HL-60/S4 (cell line): Measurements from ENCODE around the gene ATG13.

ENCODE experiments used
- in situ Hi-C: fragments of 300-500 bp; cut with MboI; formaldehyde crosslinking; loops from 2 replicates; pipeline ENCODE4 v1.14.3; 2022; ENCODE audit warnings: low sequenced_read_pairs

Gene ATG13

DNA sequence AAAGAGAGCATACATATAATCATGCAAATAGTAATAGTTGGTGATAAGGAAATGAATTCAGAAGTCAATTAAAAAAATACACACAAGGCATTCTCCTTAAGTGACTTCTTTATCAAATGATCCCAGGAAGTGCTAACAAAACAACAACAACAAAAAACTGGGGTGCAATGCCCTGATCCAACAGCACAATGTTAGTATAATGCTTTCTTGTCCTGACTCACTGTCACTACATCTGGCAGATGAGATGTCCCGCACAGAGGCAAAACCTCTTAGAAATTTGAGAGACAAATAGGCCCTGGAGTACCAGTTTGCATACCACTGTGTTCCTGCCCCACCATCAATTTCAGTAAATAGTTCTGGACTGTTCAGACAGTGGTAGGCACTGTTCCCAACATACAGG lies 12.6 kb upstream of the ATG13 start:
- in situ Hi-C loops, result no loop called here

DNA sequence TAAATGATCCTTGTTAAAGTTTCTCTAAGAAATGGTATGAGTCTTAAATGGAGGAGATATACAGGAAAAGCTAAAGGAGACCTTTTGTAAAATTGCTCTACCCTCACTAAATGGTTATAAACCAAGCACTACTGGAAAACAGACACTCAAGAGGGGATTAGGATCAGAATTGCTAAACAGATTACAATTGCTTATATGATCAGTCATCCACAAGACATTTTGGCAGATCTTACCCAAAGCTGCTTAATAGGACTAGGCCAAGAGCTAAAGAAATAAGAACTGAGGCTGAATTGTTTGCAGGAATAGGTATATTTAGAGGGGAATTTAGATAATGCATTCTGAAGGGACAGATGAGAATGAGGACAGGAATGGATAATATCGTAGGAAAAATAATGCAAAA lies 9.8 kb upstream of the ATG13 start:
- in situ Hi-C loops, result no loop called here

DNA sequence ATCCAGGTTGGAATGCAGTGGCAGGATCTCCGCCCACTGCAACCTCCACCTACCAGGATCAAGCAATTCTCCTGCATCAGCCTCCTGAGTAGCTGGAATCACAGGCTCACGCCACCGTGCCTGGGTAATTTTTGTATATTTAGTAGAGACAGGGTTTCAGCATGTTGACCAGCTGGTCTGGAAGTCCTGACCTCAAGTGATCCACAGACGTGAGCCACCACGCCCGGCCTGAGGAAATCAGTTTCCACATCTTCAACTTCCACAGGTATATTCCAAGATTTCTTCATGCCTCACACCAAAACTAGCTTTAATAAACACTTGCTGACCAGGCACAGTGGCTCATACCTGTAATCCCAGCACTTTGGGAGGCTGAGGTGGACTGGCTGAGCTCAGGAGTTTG lies 8.0 kb upstream of the ATG13 start:
- in situ Hi-C loops, result no loop called here

DNA sequence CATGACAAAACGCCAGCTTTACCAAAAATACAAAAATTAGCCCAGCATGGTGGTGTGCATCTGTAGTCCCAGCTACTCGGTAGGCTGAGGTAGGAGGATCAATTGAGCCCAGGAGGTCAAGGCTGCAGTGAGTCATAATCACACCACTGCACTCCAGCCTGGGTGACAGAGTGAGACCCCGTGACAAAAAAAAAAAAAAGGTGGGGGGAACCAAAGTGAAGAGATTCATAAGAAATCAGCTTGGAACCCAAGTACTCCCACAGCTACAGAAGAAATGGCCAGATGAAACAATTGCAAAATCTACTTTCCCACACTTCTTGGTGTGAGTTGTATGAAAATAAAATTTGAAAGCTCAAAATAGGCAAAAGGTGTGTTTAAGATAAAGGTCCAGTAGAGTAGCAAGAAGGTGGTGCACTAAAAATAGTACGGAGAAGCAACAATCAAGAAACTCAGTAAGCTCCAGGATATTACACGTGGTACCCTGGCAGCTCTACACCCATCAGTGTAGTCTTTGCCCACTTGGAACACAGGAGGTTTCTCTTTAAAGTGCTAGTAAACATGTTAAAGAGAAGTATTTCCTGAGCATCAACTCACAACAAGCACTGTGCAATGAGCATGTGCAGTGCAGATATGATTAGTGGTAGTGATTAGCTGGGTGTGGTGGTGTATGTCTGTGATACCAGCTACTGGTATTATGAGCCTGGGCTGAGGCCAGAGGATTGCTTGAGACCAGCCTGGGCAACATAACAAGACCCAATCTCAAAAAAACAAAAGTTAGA lies 5.6 kb upstream of the ATG13 start:
- in situ Hi-C loops, result no loop called here

DNA sequence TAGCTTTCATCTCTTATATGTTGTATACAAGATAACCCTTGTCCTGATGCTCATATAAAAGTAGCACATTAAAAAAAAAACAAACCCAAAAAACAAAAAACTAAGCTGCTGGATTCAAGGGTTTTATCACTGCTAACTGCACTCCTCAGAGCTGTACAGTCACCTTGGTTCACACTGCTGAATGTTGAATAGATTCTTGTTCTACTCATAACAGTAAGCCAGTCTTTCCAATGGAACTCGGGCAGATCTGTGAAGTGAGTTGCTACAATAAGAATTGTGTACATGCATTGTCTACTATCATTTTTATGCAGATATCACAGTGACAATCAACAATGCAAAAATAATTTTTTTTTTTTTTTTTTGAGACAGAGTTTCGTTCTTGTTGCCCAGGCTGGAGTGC lies 5.0 kb upstream of the ATG13 start:
- in situ Hi-C loops, result no loop called here

DNA sequence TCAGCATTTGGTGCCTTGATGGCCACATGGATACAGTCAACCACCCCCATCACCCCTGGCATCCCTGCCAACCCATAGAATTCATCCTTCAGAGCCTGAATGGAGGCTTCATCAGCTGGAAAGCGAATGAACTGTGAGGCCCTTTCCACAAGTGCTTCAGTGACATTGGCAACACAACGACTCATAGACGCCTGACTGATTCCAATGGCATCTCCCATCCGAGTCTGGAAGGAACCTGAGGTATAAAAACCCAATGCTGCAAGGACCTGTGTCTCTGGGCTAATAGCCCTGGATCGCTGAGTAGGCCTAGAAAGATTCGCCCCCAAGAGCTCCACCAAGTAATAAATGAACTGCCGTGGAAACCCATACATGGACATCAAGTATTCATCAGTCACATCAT lies 1.6 kb upstream of the ATG13 start:
- in situ Hi-C loops, result no loop called here

DNA sequence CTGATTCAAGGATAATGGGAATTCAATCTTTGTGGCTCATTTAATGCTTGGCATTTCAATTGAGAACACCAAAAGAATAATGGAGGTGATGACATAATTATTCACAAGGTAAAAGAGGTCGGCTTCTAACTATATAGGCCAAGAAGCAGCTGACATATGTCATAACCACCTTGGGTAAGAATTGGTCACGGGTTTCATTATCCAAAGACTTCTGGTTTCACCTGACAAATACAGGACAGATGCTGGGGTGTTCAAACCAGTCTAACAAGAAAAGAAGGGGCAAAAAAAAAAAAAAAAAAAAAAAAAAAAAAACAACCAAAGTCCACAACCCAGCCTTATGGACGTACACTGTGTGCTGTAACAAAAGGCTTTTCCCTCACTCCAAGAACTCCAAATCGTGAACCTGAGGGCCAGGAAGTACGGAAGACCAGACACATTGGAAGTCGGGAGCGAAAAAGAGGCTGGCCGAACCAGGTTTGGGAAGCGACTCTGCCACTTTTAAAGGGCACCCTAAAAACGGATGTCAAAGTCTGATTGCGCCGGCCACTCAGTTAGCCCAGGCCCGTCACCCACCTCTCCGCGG lies 711 bp upstream of the ATG13 start:
- in situ Hi-C loops, result no loop called here

DNA sequence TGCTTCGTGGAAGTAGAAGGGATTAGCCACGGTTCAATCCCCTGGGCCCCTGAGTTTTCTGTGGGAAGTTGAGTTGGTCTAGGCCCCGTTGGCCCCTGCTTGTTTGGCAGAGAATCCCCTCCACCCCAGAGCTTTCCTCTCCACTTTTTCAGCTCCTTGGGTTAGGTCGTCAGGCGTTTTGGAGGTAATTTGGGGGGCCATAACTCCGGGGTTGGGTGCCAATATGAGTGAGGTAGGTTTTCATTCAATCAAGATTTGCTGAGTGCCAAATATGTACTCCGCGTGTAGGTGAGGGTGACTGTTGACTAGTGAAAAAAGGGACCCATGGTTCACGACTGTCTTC lies 590 bp downstream of the ATG13 start:
- in situ Hi-C loops, result no loop called here

DNA sequence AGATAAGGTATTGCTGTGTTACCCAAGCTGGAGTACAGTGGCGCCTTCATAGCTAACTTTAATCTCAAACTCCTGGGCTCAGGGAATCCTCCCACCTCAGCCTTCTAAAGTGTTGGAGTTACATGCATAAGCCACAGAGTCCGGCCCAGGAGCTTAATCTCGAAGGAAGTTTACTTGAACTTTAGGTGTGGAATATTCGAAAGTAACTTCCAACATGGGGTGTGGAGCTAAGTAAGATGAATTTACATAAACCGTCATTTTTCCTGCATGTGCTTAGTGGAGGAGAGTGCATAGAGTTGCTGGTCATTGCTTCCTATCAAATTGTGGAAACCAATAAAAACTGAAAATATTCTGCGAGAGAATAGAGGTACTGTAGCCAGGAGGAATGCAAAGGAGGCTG lies 1.5 kb downstream of the ATG13 start:
- in situ Hi-C loops, result no loop called here

DNA sequence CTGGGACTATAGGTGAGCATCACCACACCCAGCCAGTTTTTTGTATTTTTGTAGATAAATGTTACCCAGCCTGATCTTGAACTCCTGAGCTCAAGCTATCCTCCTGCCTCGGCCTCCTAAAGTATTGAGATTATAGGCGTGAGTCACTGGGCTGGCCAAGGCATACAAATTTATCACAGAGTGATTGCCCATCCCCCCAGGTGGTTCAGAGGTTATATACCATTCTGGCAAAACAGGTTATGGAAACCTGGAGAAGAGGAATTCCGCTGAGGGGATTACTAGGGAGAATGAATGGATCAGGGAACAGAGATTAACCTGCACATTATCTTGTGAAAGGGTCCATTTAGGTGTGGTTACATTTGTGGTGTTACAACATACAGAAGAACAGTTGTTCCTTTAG lies 8.1 kb downstream of the ATG13 start:
- in situ Hi-C loops, result no loop called here

DNA sequence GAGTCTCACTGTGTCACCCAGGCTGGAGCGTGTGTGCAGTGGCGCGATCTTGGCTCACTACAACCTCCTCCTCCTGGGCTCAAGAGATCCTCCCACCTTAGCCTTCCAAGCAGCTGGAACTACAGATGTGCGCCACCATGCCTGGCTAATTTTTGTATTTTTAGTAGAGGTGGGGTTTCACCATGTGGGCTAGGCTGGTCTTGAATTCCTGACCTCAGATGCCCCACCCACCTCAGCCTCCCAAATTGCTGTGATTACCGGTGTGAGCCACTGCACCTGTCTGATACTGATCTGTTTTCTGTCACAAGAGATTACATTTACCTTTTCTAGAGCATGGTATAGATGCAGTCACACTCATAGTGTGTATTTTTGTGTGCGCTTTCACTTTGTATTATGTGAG lies 11.6 kb downstream of the ATG13 start:
- in situ Hi-C loops, result no loop called here

DNA sequence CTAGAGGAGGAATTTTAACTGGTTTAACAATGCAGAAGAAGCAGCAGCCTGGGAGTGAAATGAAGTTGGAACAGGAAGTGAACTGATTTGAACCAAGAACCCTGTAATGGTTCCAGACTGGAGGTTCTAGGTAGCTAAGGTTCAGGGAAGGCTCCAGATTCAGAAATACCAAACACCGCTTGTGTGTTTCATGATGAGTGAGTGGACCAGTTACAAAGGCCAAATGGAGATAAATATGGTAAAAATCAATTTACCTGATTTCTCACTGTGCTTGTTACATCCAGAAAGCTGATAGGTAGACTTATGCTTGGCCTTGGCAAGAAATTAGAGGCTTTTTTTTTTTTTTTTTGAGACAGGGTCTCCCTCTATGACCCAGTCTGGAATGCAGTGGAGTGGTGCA lies 12.9 kb downstream of the ATG13 start:
- in situ Hi-C loops, result no loop called here

DNA sequence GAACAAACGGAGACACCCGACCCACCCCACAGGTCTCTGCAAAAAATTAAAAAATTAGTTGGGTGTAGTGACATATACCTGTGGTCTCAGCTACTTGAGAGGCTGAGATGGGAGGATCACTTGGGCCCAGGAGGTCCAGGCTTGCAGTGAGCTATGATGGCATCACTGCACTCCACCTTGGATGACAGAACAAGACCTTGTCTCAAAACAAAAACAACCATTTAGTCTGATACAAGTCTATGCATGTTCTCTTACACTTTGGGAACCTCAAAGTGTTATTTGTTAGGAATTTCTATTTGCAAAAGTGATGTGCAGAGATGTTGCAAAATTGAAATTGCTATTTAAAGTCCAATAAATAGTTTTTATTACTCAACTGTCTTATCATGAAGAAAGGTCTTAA lies 14.3 kb downstream of the ATG13 start:
- in situ Hi-C loops, result no loop called here

DNA sequence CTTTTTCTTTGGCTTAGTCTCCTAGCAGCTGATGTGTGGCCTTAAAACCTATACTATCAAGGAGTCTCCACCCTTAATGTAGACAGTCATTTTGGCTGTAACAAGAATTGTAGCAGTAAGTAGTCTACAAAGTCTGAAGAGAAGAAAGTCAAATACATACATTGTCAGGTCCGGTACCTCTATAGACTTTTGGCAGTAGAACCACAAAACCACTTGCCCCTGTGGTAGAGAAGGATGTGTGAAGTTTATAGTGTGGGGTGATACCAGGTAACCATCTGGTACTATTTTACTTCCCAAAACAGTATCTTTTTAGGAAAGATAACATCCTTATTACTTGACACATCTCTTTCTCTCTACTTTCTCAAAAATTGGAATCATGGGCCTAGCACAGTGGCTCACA lies 15.1 kb downstream of the ATG13 start:
- in situ Hi-C loops, result no loop called here

DNA sequence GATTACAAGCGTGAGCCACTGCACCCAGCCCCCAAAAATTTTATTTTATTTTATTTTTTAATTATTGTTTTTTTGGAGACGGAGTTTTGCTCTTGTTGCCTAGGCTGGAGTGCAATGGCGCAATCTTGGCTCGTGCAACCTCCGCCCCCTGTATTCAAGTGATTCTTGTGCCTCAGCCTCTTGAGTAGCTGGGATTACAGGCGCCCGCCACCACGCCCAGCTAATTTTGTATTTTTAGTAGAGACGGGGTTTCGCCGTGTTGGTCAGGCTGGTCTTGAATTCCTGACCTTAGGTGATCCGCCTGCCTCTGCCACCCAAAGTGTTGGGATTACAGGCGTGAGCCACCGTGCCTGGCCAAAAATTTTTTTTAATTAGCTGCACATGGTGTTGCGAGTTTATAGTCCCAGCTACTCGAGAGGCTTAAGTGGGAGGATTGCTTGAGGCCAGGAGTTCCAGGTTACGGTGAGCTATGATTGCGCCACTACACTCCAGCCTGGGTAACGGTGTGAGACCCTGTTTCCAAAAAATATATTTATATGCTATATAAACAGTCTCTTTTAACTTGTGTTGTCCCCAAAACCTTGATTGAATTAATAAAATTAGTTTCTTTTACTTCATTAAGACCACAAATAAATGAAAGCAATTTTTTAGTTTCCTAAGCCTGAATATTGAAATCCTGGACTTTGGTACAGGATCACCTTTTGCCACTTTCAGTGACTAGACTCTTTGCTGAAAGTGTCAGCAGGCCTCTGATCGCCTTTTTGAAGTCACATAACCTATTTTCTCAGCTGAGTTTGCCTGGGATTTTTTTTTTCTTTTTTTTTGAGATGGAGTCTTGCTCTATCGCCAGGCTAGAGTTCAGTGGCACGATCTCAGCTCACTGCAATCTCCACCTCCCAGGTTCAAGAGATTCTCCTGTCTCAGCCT lies 16.2 kb downstream of the ATG13 start:
- in situ Hi-C loops, result no loop called here

DNA sequence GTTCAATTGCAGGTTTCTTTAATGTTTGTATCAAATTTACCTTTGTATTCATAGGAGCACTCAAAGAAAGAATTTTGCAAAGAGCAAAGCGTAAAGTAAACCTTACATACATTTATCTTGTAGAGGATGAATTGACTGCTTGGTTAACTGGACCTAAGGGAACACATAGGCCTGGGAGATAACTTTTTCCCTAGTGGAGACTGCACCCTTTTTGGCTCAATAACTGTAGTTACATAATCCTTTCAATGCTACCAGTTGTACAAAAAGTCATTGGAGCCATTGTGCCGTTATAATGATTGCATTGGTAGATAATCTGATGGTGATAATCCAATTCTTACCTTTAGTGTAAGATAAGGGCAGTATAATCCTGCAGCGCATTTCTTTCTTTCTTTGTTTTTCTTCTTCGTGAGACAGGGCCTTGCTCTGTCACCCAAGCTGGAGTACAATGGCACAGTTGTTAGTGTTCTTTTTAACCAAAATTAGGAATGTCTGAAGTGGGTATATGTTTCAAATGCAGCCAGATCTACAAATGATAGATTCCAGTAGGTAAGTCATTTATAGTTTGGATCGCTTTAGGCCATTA lies 18.3 kb downstream of the ATG13 start:
- in situ Hi-C loops, result no loop called here

DNA sequence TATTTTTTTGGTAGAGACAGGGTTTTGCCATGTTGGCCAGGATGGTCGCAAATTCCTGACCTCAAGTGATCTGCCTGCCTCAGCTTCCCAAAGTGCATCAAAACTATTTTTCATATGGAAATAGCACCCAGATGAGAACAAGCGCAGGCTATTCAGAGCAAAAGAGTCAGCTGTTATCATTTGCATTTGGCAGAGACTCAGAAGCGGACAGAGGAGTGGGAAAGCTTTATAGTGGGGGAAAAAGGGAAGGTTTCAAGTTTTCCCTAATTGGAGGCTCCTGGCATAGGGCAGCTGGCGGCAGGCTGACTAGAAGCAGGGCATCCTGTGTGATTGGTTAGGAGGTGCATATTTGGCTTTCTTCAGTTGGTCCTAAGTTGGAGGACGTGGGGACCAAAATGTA lies 20.2 kb downstream of the ATG13 start:
- in situ Hi-C loops, result no loop called here

DNA sequence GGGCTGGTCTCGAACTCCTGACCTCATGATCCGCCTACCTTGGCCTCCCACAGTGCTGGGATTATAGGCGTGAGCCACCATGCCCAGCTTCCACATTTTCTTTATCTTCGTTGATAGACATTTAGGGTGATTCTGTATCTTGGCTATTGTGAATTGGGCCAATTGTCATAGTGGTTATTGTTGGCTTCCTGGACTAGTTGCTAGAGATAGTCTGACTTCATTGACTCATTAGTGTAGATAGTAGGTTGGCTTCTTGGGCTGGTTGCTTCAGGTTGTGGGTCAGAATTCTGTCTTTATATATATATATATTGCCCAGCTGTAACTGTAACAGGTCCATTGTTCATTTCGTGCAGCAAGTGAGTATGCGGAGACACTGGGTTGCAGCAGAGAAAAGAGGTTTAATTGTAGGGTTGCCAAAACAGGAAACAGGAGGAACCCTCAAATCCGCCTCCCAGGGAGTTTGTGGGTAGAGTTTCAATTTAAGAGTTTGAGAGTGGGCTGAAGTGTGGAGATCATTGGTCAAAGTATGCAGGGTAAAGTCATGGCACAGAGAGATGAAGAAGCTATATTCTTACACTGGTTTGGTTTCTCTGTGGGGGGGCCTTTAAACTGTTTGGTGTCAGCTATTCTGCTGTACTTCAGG lies 22.0 kb downstream of the ATG13 start:
- in situ Hi-C loops, result no loop called here

DNA sequence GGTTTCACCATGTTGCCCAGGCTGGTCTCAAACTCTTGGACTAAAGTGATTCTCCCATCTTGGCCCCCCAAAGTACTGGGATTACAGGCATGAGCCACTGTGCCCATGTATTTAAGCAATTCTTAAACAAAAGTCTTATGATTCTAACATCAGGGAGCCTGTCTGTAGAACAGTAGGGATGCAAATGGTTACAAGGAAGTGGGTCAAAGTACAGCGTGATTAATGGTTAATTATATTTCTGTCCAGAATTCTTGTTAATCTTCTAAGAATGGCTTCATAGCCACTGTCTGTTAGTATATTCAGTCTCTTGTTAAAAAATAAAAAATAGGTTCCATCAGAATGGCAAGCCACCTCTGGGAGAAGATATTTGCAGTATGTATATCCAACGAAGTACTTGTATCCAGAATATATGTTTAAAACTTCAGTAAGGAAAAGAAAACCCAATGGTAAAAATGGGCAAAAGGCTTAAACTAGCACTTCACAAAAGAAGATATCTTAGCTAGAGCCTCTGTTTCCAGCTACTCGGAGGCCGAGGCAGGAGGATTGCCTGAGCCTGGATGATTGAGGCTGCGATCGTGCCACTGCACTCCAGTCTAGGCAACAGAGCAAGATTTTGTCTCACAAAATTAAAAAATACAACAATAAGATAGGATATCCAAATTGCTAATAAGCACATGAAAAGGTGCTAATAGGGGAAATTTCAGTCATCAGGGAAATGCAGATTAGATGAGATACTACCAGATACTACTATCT lies 22.9 kb downstream of the ATG13 start:
- in situ Hi-C loops, result no loop called here

DNA sequence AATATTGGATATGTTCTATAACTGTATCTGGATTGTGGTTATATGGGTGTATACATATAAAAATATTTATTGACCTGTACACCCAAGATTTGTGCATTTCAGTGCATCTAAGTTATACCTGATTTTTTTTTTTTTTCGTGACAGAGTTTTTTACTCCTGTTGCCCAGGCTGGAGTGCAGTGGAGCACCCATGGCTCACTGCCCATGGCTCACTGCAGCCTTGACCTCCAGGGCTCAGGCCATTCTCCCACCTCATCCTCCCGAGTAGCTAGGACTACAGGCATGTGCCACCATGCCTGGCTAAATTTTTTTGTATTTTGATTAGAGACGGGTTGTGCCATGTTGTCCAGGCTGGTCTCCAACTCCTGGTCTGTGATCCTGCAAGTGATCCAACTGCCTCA lies 24.3 kb downstream of the ATG13 start:
- in situ Hi-C loops, result no loop called here
